ENCODE measurements around the gene OR2V1. TPM values are rescaled to one million over a fixed set of nuclear protein-coding genes. Genes with fewer than 3 reads are reported as not detected.
"Not testable (repeated sequence)": the region's sequence is repeated elsewhere in the genome, so short reads cannot be mapped to it uniquely, and the experiment has no call there.

Gene OR2V1
- total RNA-seq, 2 donors from 2014 or later, result not detected

GRCh38 chr5:181100121-181100875, 30.7 kb downstream of the OR2V1 start:
- DNase-seq, result no peak
- no peak overlapping the region for H3K9ac ChIP-seq (ENCODE audit: low read depth in 2 of 2, low read length in 2 of 2)
- peaks cover 18% of the 10 kb centered on the region for H3K27me3 ChIP-seq
- no peaks in the 10 kb centered on the region for H3K9me3 ChIP-seq
- H3K27ac ChIP-seq, result no peak overlapping the region
- intact Hi-C loops (cut with DNase I), result no loop called here
- no peaks in the 10 kb centered on the region for H3K36me3 ChIP-seq
- TF ChIP-seq CTCF (IDR thresholded peaks at IDR 0.05), result no peak
- H3K4me3 ChIP-seq, result no peak overlapping the region
- no peaks in the 10 kb centered on the region for H3K4me1 ChIP-seq

GRCh38 chr5:181099602-181100086, 31.3 kb downstream of the OR2V1 start:
- DNase-seq, result no peak
- peaks cover 18% of the 10 kb centered on the region for H3K27me3 ChIP-seq
- H3K4me1 ChIP-seq, result no peaks in the 10 kb centered on the region
- H3K27ac ChIP-seq, result no peak overlapping the region
- no peaks in the 10 kb centered on the region for H3K9me3 ChIP-seq
- no peak overlapping the region for H3K4me3 ChIP-seq
- H3K36me3 ChIP-seq, result no peaks in the 10 kb centered on the region
- no peak overlapping the region for H3K9ac ChIP-seq (ENCODE audit: low read depth in 2 of 2, low read length in 2 of 2)
- intact Hi-C loops (cut with DNase I), result no loop called here
- no peak for TF ChIP-seq CTCF (IDR thresholded peaks at IDR 0.05)

- DNase-seq, result no peak
- no peak for TF ChIP-seq CTCF (IDR thresholded peaks at IDR 0.05)
- no peaks in the 10 kb centered on the region for H3K36me3 ChIP-seq
- H3K9me3 ChIP-seq, result no peaks in the 10 kb centered on the region
- no peaks in the 10 kb centered on the region for H3K4me1 ChIP-seq
- no peak overlapping the region for H3K4me3 ChIP-seq
- intact Hi-C loops (cut with DNase I), result no loop called here
- H3K27ac ChIP-seq, result no peak overlapping the region
- no peak overlapping the region for H3K9ac ChIP-seq (ENCODE audit: low read depth in 2 of 2, low read length in 2 of 2)
- peaks cover 18% of the 10 kb centered on the region for H3K27me3 ChIP-seq
These were observed 32.0 kb downstream of the OR2V1 start for GRCh38 chr5:181098762-181099601.

GRCh38 chr5:181097759-181098491, 33.0 kb downstream of the OR2V1 start:
- H3K27ac ChIP-seq; DNase-seq; H3K36me3 ChIP-seq; intact Hi-C loops (cut with DNase I); H3K9ac ChIP-seq (ENCODE audit: low read depth in 2 of 2, low read length in 2 of 2); H3K9me3 ChIP-seq; H3K4me3 ChIP-seq; H3K4me1 ChIP-seq: not testable (repeated sequence)
- peaks cover 18% of the 10 kb centered on the region for H3K27me3 ChIP-seq

GRCh38 chr5:181097383-181097753, 33.6 kb downstream of the OR2V1 start:
- H3K4me3 ChIP-seq; H3K27ac ChIP-seq; intact Hi-C loops (cut with DNase I); H3K9ac ChIP-seq (ENCODE audit: low read depth in 2 of 2, low read length in 2 of 2); H3K9me3 ChIP-seq; H3K4me1 ChIP-seq; H3K36me3 ChIP-seq; DNase-seq: not testable (repeated sequence)
- H3K27me3 ChIP-seq, result peaks cover 18% of the 10 kb centered on the region

- DNase-seq; H3K4me1 ChIP-seq; intact Hi-C loops (cut with DNase I); H3K4me3 ChIP-seq; H3K9me3 ChIP-seq; H3K9ac ChIP-seq (ENCODE audit: low read depth in 2 of 2, low read length in 2 of 2); H3K27ac ChIP-seq; H3K36me3 ChIP-seq: not testable (repeated sequence)
- peaks cover 18% of the 10 kb centered on the region for H3K27me3 ChIP-seq
These were observed 34.1 kb downstream of the OR2V1 start for GRCh38 chr5:181096721-181097382.

GRCh38 chr5:181095162-181095561, 35.8 kb downstream of the OR2V1 start:
- peaks cover 15% of the 10 kb centered on the region for H3K27me3 ChIP-seq
- H3K27ac ChIP-seq; H3K4me1 ChIP-seq; H3K36me3 ChIP-seq; H3K9me3 ChIP-seq; H3K4me3 ChIP-seq; intact Hi-C loops (cut with DNase I); DNase-seq; H3K9ac ChIP-seq (ENCODE audit: low read depth in 2 of 2, low read length in 2 of 2): not testable (repeated sequence)
